ENCODE measurements around the gene GPC5. TPM values are rescaled to one million over a fixed set of nuclear protein-coding genes. Genes with fewer than 3 reads are reported as not detected.

The GPC5 gene
- total RNA-seq, 2 experiments from 2014 or later, result 2.4 TPM; not detected in 1

GRCh38 chr13:91567485-91568207 is 169.2 kb downstream of the GPC5 start:
- TF ChIP-seq EZH2phosphoT487 (IDR thresholded peaks at IDR 0.05; ENCODE audit: borderline replicate concordance, low read depth, low read length) (no peak), CTCF (conservative IDR thresholded peaks at IDR 0.05; ENCODE audit: low read length) (no peak)
- Histone ChIP-seq H3K4me2 (ENCODE audit: low read length) (no peak overlapping the region), H4K20me1 (ENCODE audit: insufficient read depth, low read length) (no peaks in the 10 kb centered on the region), H3K79me2 (ENCODE audit: insufficient read depth, low read depth, low read length) (no peaks in the 10 kb centered on the region), H3K27ac (ENCODE audit: low read depth, low read length, poor library complexity, severe bottlenecking) (no peak overlapping the region), H3K9me2 (ENCODE audit: insufficient read depth, low read length) (no peaks in the 10 kb centered on the region), H3K36me3 (ENCODE audit: insufficient read depth, low read length) (no peaks in the 10 kb centered on the region), H3K4me1 (ENCODE audit: insufficient read depth, low read length, poor library complexity, severe bottlenecking) (no peaks in the 10 kb centered on the region), H2AFZ (ENCODE audit: low read length) (no peak overlapping the region), H3K4me3 (ENCODE audit: low read depth, low read length, poor library complexity, severe bottlenecking) (no peak overlapping the region), H3K9me3 (ENCODE audit: low read length) (no peaks in the 10 kb centered on the region)
- intact Hi-C loops (cut with micrococcal nuclease; ENCODE audit: unreplicated experiment), result no loop called here
- no TSS peak for BruUV-seq (replicated peaks)
- POLR2A ChIA-PET, result interaction anchor here (0.8 to 3.6 kb wide), 4 partner anchors 9 to 24 kb away, joined by 3 to 17 read pairs (median 7); no protein-coding TSS in a partner anchor
- CTCF ChIA-PET (ENCODE audit: unreplicated experiment), result no interaction called here
- DNase-seq (ENCODE audit: low spot score), result no peak

- Histone ChIP-seq H3K9me3 (ENCODE audit: low read length) (no peaks in the 10 kb centered on the region), H3K4me2 (ENCODE audit: low read length) (no peak overlapping the region), H2AFZ (ENCODE audit: low read length) (no peak overlapping the region), H3K9me2 (ENCODE audit: insufficient read depth, low read length) (no peaks in the 10 kb centered on the region), H3K79me2 (ENCODE audit: insufficient read depth, low read depth, low read length) (no peaks in the 10 kb centered on the region), H4K20me1 (ENCODE audit: insufficient read depth, low read length) (no peaks in the 10 kb centered on the region), H3K27ac (ENCODE audit: low read depth, low read length, poor library complexity, severe bottlenecking) (no peak overlapping the region), H3K4me1 (ENCODE audit: insufficient read depth, low read length, poor library complexity, severe bottlenecking) (no peaks in the 10 kb centered on the region), H3K4me3 (ENCODE audit: low read depth, low read length, poor library complexity, severe bottlenecking) (no peak overlapping the region), H3K36me3 (ENCODE audit: insufficient read depth, low read length) (no peaks in the 10 kb centered on the region)
- CTCF ChIA-PET (ENCODE audit: unreplicated experiment), result no interaction called here
- no peak for DNase-seq (ENCODE audit: low spot score)
- TF ChIP-seq CTCF (conservative IDR thresholded peaks at IDR 0.05; ENCODE audit: low read length) (no peak), EZH2phosphoT487 (IDR thresholded peaks at IDR 0.05; ENCODE audit: borderline replicate concordance, low read depth, low read length) (no peak)
- no TSS peak for BruUV-seq (replicated peaks)
- intact Hi-C loops (cut with micrococcal nuclease; ENCODE audit: unreplicated experiment), result no loop called here
- POLR2A ChIA-PET, result no interaction called here
Measured at GRCh38 chr13:91571681-91572080, 173.3 kb downstream of the GPC5 start.

- no peaks in the 10 kb centered on the region for H3K79me2 ChIP-seq (ENCODE audit: insufficient read depth, low read depth, low read length)
- ChIA-PET CTCF (ENCODE audit: unreplicated experiment) (no interaction called here), POLR2A (interaction anchor here (0.6 to 1.1 kb wide), 4 partner anchors 19 to 838 kb away, joined by 3 to 7 read pairs (median 4); no protein-coding TSS in a partner anchor)
- H4K20me1 ChIP-seq (ENCODE audit: insufficient read depth, low read length), result no peaks in the 10 kb centered on the region
- DNase-seq (ENCODE audit: low spot score), result no peak
- no peaks in the 10 kb centered on the region for H3K4me1 ChIP-seq (ENCODE audit: insufficient read depth, low read length, poor library complexity, severe bottlenecking)
- intact Hi-C loops (cut with micrococcal nuclease; ENCODE audit: unreplicated experiment), result no loop called here
- H3K9me2 ChIP-seq (ENCODE audit: insufficient read depth, low read length), result no peaks in the 10 kb centered on the region
- H3K4me2 ChIP-seq (ENCODE audit: low read length), result no peak overlapping the region
- no peak overlapping the region for H3K4me3 ChIP-seq (ENCODE audit: low read depth, low read length, poor library complexity, severe bottlenecking)
- TF ChIP-seq CTCF (conservative IDR thresholded peaks at IDR 0.05; ENCODE audit: low read length), result no peak
- TF ChIP-seq EZH2phosphoT487 (IDR thresholded peaks at IDR 0.05; ENCODE audit: borderline replicate concordance, low read depth, low read length), result no peak
- H3K9me3 ChIP-seq (ENCODE audit: low read length), result no peaks in the 10 kb centered on the region
- H2AFZ ChIP-seq (ENCODE audit: low read length), result no peak overlapping the region
- H3K36me3 ChIP-seq (ENCODE audit: insufficient read depth, low read length), result no peaks in the 10 kb centered on the region
- BruUV-seq (replicated peaks), result no TSS peak
- no peak overlapping the region for H3K27ac ChIP-seq (ENCODE audit: low read depth, low read length, poor library complexity, severe bottlenecking)
Measured at GRCh38 chr13:91572439-91572838, 174.0 kb downstream of the GPC5 start.

All from OCI-LY7 (cell line).